SK-N-SH treated with all-trans-retinoic acid at 6 μM for 48 hours (cell line): ENCODE measurements around the gene BABAM1.

Source experiments
- CREB5 ChIP-seq: fragments of 250-450 bp; sonication (Bioruptor Pico); IDR thresholded peaks from 2 replicates; pipeline ENCODE4 v1.5.1; 2020; ENCODE audit warnings: low read depth, mild to moderate bottlenecking, moderate library complexity
- CSDC2 ChIP-seq: fragments of 250-450 bp; sonication (Bioruptor Pico); IDR thresholded peaks from 2 replicates; pipeline ENCODE4 v1.5.0; 2020; ENCODE audit warnings: mild to moderate bottlenecking, moderate library complexity
- OSR1 ChIP-seq: fragments of 250-450 bp; sonication (Bioruptor Pico); IDR thresholded peaks from 2 replicates; pipeline ENCODE4 v1.8.0; 2022; ENCODE audit warnings: moderate library complexity, mild to moderate bottlenecking, inconsistent platforms
- TOX ChIP-seq: fragments of 250-450 bp; sonication (Bioruptor Pico); IDR thresholded peaks from 2 replicates; pipeline ENCODE4 v1.8.0; 2021; ENCODE audit warnings: mild to moderate bottlenecking, moderate library complexity, borderline replicate concordance
- ZNF8 ChIP-seq: fragments of 450-650 bp; formaldehyde crosslinking; IDR thresholded peaks from 2 replicates; pipeline ENCODE4 v1.5.0; 2020; ENCODE audit warnings: mild to moderate bottlenecking, moderate library complexity
- TF ChIP-seq, protein P1 (sequence below): fragments of 250-450 bp; sonication (Bioruptor Pico); IDR thresholded peaks from 2 replicates; pipeline ENCODE4 v1.8.0; 2020; ENCODE audit warnings: mild to moderate bottlenecking, moderate library complexity, borderline replicate concordance

DNA sequence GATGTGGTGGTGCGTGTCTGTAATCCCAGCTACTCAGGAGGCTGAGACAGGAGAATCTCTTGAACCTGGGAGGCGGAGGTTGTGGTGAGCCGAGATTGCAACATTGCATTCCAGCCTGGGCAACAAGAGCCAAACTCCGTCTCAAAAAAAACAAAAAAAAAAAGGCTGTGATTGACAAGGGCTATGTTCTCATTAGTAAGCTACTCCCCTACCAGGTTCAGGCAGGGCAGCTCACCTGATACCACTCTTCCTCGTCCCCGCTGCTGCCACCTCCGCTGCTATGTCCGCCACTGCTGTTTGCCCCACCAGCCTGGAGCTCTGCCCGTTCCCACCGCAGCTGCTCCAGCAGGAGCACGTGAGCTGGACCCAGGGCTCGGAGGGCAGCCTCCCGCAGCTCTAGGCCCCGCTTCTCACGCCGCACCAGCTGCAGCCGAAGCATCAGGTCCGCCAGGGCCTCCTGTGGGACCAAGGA is 12.1 kb upstream of the BABAM1 start:
- TF ChIP-seq CREB5 = no peak
- TF ChIP-seq TOX (CRISPR knock-in tag) = no peak
- no peak for TF ChIP-seq CSDC2
- TF ChIP-seq OSR1 (CRISPR knock-in tag) = no peak
- no peak for TF ChIP-seq ZNF8 (CRISPR knock-in tag)
- TF ChIP-seq, protein P1, sequence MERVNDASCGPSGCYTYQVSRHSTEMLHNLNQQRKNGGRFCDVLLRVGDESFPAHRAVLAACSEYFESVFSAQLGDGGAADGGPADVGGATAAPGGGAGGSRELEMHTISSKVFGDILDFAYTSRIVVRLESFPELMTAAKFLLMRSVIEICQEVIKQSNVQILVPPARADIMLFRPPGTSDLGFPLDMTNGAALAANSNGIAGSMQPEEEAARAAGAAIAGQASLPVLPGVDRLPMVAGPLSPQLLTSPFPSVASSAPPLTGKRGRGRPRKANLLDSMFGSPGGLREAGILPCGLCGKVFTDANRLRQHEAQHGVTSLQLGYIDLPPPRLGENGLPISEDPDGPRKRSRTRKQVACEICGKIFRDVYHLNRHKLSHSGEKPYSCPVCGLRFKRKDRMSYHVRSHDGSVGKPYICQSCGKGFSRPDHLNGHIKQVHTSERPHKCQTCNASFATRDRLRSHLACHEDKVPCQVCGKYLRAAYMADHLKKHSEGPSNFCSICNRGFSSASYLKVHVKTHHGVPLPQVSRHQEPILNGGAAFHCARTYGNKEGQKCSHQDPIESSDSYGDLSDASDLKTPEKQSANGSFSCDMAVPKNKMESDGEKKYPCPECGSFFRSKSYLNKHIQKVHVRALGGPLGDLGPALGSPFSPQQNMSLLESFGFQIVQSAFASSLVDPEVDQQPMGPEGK = no peak
